ENCODE measurements around the gene ITGB6. TPM values are rescaled to one million over a fixed set of nuclear protein-coding genes. Genes with fewer than 3 reads are reported as not detected.

The ITGB6 gene
- total RNA-seq, 1 donor from 2014 or later: not detected

- Histone ChIP-seq H3K27ac (no peak overlapping the region), H3F3A (ENCODE audit: low read depth) (no peaks in the 10 kb centered on the region), H4K20me1 (ENCODE audit: low read depth) (no peaks in the 10 kb centered on the region), H3K79me2 (ENCODE audit: low read depth) (no peaks in the 10 kb centered on the region), H3K36me3 (no peaks in the 10 kb centered on the region), H3K27me3 (no peaks in the 10 kb centered on the region), H3K9me3 (ENCODE audit: low read depth) (no peaks in the 10 kb centered on the region), H3K4me1 (no peaks in the 10 kb centered on the region), H2AFZ (replicated peaks) (no peak overlapping the region), H3K4me2 (no peak overlapping the region), H3K4me3 (no peak overlapping the region), H3K9ac (no peak overlapping the region)
- Mint-ChIP-seq H3K4me3 (no peak overlapping the region), H3K4me1 (peaks cover 20% of the 10 kb centered on the region), H3K27ac (peak overlapping the region; percentile 55), H3K27me3 (ENCODE audit: insufficient read depth, low read depth) (peaks cover 8% of the 10 kb centered on the region), H3K36me3 (no peaks in the 10 kb centered on the region), H3K9me3 (no peaks in the 10 kb centered on the region)
- TF ChIP-seq EZH2phosphoT487 (IDR thresholded peaks at IDR 0.05) (no peak), CTCF (IDR thresholded peaks at IDR 0.05) (no peak), EZH2 (IDR thresholded peaks at IDR 0.05) (no peak)
- DNase-seq (ENCODE audit: low spot score): no peak
Measured at GRCh38 chr2:160229591-160229990, 29.5 kb upstream of the ITGB6 start.

GRCh38 chr2:160228141-160228917 is 28.3 kb upstream of the ITGB6 start:
- Histone ChIP-seq H3K9me3 (ENCODE audit: low read depth) (no peaks in the 10 kb centered on the region), H3K36me3 (no peaks in the 10 kb centered on the region), H4K20me1 (ENCODE audit: low read depth) (no peaks in the 10 kb centered on the region), H3K27ac (no peak overlapping the region), H3K4me1 (no peaks in the 10 kb centered on the region), H2AFZ (replicated peaks) (no peak overlapping the region), H3K4me3 (no peak overlapping the region), H3K79me2 (ENCODE audit: low read depth) (no peaks in the 10 kb centered on the region), H3K9ac (no peak overlapping the region), H3K4me2 (no peak overlapping the region), H3K27me3 (no peaks in the 10 kb centered on the region), H3F3A (ENCODE audit: low read depth) (no peaks in the 10 kb centered on the region)
- DNase-seq (ENCODE audit: low spot score): no peak
- H3K4me3 Mint-ChIP-seq: no peak overlapping the region
- H3K27ac Mint-ChIP-seq: no peak overlapping the region
- no peaks in the 10 kb centered on the region for H3K36me3 Mint-ChIP-seq
- TF ChIP-seq CTCF (IDR thresholded peaks at IDR 0.05) (no peak), EZH2phosphoT487 (IDR thresholded peaks at IDR 0.05) (no peak), EZH2 (IDR thresholded peaks at IDR 0.05) (no peak)
- H3K27me3 Mint-ChIP-seq (ENCODE audit: insufficient read depth, low read depth): peaks cover 8% of the 10 kb centered on the region
- peaks cover 27% of the 10 kb centered on the region for H3K4me1 Mint-ChIP-seq
- H3K9me3 Mint-ChIP-seq: no peaks in the 10 kb centered on the region

- Mint-ChIP-seq H3K4me3 (no peak overlapping the region), H3K27me3 (ENCODE audit: insufficient read depth, low read depth) (peaks cover 8% of the 10 kb centered on the region), H3K4me1 (peaks cover 27% of the 10 kb centered on the region), H3K27ac (peak overlapping the region; percentile 18), H3K9me3 (peaks cover 3% of the 10 kb centered on the region), H3K36me3 (no peaks in the 10 kb centered on the region)
- Histone ChIP-seq H3F3A (ENCODE audit: low read depth) (no peaks in the 10 kb centered on the region), H3K36me3 (no peaks in the 10 kb centered on the region), H3K9ac (no peak overlapping the region), H3K27ac (no peak overlapping the region), H2AFZ (replicated peaks) (no peak overlapping the region), H3K79me2 (ENCODE audit: low read depth) (no peaks in the 10 kb centered on the region), H4K20me1 (ENCODE audit: low read depth) (no peaks in the 10 kb centered on the region), H3K4me3 (no peak overlapping the region), H3K27me3 (no peaks in the 10 kb centered on the region), H3K4me1 (no peaks in the 10 kb centered on the region), H3K4me2 (no peak overlapping the region), H3K9me3 (ENCODE audit: low read depth) (no peaks in the 10 kb centered on the region)
- TF ChIP-seq EZH2 (IDR thresholded peaks at IDR 0.05) (no peak), EZH2phosphoT487 (IDR thresholded peaks at IDR 0.05) (no peak), CTCF (IDR thresholded peaks at IDR 0.05) (no peak)
- DNase-seq (ENCODE audit: low spot score): no peak
Measured at GRCh38 chr2:160227293-160227915, 27.3 kb upstream of the ITGB6 start.

Measured in neural progenitor cell (in vitro differentiated cells).